NT2/D1 (cell line): ENCODE data around the gene TRIM59.
"Not testable (repeated sequence)": the region's sequence is repeated elsewhere in the genome, so short reads cannot be mapped to it uniquely, and the experiment has no call there.

Source experiments
- SUZ12 ChIP-seq: IDR thresholded peaks from 2 replicates; pipeline ENCODE4 v1.6.1; 2011; ENCODE audit not compliant: insufficient read length, insufficient read depth; ENCODE audit errors: extremely low read depth
- YY1 ChIP-seq: IDR thresholded peaks from 2 replicates; pipeline ENCODE4 v1.6.1; 2011; ENCODE audit not compliant: insufficient read length, insufficient read depth
- ZNF274 ChIP-seq: IDR thresholded peaks from 2 replicates; pipeline ENCODE4 v1.6.1; 2011; ENCODE audit warnings: mild to moderate bottlenecking, low read depth, low read length

DNA sequence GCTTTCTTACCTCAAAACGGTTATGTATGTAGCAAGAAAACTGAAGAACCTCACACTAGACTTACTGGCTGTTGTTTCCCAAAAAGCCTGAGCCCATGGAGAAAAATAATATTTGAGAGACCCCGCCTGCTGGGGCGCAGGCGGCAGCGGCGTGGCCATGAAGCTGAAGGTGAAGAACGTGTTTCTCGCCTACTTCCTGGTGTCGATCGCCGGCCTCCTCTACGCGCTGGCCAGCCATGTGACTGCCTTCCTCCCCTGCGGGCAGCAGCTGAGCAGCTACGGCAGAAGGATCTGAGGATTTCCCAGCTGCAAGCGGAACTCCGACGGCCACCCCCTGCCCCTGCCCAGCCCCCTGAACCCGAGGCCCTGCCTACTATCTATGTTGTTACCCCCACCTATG, 2.7 kb upstream of the TRIM59 start:
- TF ChIP-seq YY1, ZNF274, SUZ12: not testable (repeated sequence)
